Adrenal gland (tissue), 5 donors: ENCODE data around the gene GRPEL2.

Source experiments
- POLR2A ChIP-seq, 2 donors: fragments of 450-650 bp; IDR thresholded peaks; one replicate each; pipeline ENCODE4 v1.6.1; 2017; ENCODE audit warnings: antibody characterized with exemption in 2 of 2, mild to moderate bottlenecking in 2 of 2, moderate library complexity in 1 of 2
- TF ChIP-seq, protein P1 (sequence below), 6 experiments: fragments of 450-650 bp in 4 of 6; fragments of 200-600 bp in 2 of 6; sonication (generic) in 1 of 6; IDR thresholded peaks; 1 replicate in 5 of 6; 2 replicates in 1 of 6; pipeline versions ENCODE4 v1.5.1 to v1.8.0; 2016 to 2021; ENCODE audit warnings: antibody characterized with exemption in 6 of 6, mild to moderate bottlenecking in 2 of 6, moderate library complexity in 1 of 6
- donor health status: DM: no; HTN: no; CAD: no.

DNA sequence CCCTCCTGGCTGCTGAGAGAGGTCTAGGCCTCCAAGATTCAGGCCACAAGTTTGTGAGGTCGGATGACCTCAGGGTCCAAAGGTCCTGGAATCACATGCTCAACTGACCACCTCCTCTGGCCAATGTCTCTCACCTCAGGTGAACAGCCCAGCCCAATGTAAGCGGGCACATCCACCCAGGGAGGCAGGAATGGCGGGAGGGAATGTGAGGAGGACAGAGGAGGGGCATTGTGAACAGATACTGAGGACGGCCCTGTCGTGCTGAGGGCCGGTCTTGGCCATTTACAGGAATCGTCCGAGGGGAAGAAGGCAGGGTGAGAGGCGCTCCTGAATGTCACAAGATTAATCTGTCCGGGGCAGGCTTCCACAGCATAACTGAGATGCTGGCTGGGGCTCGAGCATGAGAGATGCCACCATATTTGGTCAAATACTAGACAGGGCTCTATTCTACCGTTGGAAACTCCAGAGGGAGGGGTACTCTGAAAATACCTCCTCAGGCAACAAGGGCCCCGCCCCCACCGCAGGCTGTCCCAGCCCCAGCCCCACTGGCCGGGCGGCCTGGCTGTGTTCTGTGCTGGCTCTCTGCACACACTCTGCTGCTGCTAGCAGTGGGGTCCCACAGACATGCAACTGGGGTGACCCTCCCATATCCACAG lies 35.3 kb downstream of the GRPEL2 start:
- no peak for TF ChIP-seq POLR2A (IDR thresholded peaks at IDR 0.05)
- TF ChIP-seq, protein P1, sequence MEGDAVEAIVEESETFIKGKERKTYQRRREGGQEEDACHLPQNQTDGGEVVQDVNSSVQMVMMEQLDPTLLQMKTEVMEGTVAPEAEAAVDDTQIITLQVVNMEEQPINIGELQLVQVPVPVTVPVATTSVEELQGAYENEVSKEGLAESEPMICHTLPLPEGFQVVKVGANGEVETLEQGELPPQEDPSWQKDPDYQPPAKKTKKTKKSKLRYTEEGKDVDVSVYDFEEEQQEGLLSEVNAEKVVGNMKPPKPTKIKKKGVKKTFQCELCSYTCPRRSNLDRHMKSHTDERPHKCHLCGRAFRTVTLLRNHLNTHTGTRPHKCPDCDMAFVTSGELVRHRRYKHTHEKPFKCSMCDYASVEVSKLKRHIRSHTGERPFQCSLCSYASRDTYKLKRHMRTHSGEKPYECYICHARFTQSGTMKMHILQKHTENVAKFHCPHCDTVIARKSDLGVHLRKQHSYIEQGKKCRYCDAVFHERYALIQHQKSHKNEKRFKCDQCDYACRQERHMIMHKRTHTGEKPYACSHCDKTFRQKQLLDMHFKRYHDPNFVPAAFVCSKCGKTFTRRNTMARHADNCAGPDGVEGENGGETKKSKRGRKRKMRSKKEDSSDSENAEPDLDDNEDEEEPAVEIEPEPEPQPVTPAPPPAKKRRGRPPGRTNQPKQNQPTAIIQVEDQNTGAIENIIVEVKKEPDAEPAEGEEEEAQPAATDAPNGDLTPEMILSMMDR (IDR thresholded peaks at IDR 0.05), result no peak
